ENCODE measurements around the gene GPT2. TPM values are rescaled to one million over a fixed set of nuclear protein-coding genes. Genes with fewer than 3 reads are reported as not detected.

Gene GPT2
- total RNA-seq, 1 donor from 2014 or later = 37.9 TPM

GRCh38 chr16:46950009-46950408 is 65.8 kb downstream of the GPT2 start:
- no peak for DNase-seq (ENCODE audit: low read depth)
- H3K4me3 ChIP-seq (ENCODE audit: low read depth, low read length) = no peak overlapping the region
- TF ChIP-seq CTCF (conservative IDR thresholded peaks at IDR 0.05; ENCODE audit: low read depth, low read length) = no peak

GRCh38 chr16:46954562-46954961 is 70.4 kb downstream of the GPT2 start:
- no peak for DNase-seq (ENCODE audit: low read depth)
- TF ChIP-seq CTCF (conservative IDR thresholded peaks at IDR 0.05; ENCODE audit: low read depth, low read length) = no peak
- H3K4me3 ChIP-seq (ENCODE audit: low read depth, low read length) = no peak overlapping the region

DNA sequence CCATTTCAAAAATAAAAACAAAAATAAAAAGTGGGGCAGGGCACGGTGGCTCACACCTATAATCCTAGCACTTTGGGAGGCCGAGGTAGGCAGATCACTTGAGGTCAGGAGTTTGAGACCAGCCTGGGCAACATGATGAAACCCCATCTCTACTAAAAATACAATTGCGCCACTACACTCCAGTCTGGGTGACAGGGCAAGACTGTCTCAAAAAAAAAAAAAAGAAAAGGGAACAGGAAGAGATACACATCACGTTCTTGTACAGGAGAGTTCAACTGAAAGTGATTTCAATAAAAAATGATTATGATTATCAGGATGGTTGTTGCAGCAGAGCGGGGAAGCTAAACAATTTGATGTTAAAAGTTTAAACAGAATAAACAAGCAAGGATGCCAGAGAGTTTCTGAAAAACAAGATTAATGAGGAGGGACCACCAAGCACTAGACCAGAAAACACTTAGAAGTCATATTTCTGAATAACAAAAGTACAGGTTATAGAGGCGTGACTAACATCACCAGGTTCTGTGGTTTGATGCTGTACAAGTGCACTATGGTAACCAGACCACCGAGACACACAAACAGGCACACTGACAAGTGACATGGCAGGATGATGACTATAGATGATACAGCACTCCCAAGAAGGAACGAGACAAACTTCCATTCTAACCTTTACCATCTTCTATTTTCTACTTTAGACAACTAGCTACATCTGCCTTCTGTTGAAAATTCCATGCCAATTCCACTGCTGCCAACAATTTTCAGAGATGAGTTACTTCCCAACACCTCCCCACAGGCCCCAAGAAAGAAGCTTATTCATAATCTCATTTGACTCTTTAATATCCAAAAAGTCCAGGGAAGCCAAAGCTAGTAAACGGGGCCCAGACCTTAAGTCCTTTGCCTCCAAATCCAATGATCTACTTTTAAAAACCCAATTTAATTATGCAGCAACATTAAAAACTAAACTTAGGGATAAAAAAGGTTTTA is 77.5 kb downstream of the GPT2 start:
- H3K4me3 ChIP-seq (ENCODE audit: low read depth, low read length) = no peak overlapping the region
- DNase-seq (ENCODE audit: low read depth) = no peak
- TF ChIP-seq CTCF (conservative IDR thresholded peaks at IDR 0.05; ENCODE audit: low read depth, low read length) = no peak

- no peak overlapping the region for H3K4me3 ChIP-seq (ENCODE audit: low read depth, low read length)
Measured at GRCh38 chr16:46962629-46963028, 78.5 kb downstream of the GPT2 start.

GRCh38 chr16:46968063-46968435 is 83.9 kb downstream of the GPT2 start:
- no peak for TF ChIP-seq CTCF (conservative IDR thresholded peaks at IDR 0.05; ENCODE audit: low read depth, low read length)
- H3K4me3 ChIP-seq (ENCODE audit: low read depth, low read length) = no peak overlapping the region
- DNase-seq (ENCODE audit: low read depth) = no peak

More at GRCh38 chr16:46962629-46963028, 78.5 kb downstream of the GPT2 start:
- TF ChIP-seq CTCF (conservative IDR thresholded peaks at IDR 0.05; ENCODE audit: low read depth, low read length) = no peak
- DNase-seq (ENCODE audit: low read depth) = no peak

DNA sequence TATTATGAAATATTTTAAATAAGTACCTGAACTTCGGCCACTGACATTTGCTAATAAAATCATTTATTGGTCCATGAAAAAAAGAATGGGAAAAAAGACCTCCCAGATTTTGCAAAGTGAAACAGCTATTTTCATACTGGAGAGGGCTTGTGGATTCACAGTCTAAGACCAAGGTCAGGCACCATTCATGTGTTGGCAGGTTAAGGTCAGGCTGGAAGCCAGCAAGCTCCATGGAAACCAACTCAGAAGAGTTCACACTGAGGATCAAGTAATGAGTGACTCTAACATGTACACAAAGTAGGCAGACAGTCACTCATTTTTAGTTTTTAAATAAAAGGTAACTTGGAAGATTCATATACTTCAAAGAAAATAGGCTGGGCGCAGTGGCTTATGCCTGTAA is 85.9 kb downstream of the GPT2 start:
- TF ChIP-seq CTCF (conservative IDR thresholded peaks at IDR 0.05; ENCODE audit: low read depth, low read length) = no peak
- H3K4me3 ChIP-seq (ENCODE audit: low read depth, low read length) = no peak overlapping the region
- no peak for DNase-seq (ENCODE audit: low read depth)

DNA sequence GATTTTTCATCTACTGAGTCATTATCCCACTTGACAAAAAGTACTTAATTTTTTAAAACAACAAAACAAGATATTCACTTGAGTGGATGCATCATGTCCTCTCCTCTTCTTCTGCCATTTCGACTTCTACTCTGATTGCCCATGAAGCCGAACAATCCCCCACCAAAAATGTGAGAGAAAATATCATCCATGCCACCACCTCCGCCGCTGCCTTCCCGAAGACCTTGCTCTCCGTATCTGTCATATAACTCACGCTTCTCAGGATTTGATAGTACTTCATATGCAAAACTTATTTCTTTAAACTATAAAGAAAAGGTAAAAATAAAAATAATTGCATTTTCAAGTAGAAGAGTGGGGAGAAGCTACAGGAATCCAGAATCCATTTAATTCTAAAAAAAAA is 87.1 kb downstream of the GPT2 start:
- no peak for TF ChIP-seq CTCF (conservative IDR thresholded peaks at IDR 0.05; ENCODE audit: low read depth, low read length)
- DNase-seq (ENCODE audit: low read depth) = no peak
- H3K4me3 ChIP-seq (ENCODE audit: low read depth, low read length) = no peak overlapping the region
